NCI-H510A treated with DMSO at 0.1 percent for 48 hours (cell line): Measurements from ENCODE around the gene NTRK2.

Experiments
- DNase-seq: peaks from one replicate; lab custom pipeline; 2025; lab: John Stamatoyannopoulos, UW

The NTRK2 gene

GRCh38 chr9:84939774-84940173 lies 270.2 kb downstream of the NTRK2 start:
- no peak for DNase-seq

- DNase-seq, result no peak
Observed at GRCh38 chr9:84940294-84940693, 270.8 kb downstream of the NTRK2 start.

GRCh38 chr9:84941792-84942191 lies 272.3 kb downstream of the NTRK2 start:
- no peak for DNase-seq

- no peak for DNase-seq
Observed at GRCh38 chr9:84943482-84944050, 274.0 kb downstream of the NTRK2 start.

- no peak for DNase-seq
Observed at GRCh38 chr9:84945878-84946538, 276.5 kb downstream of the NTRK2 start.

- DNase-seq, result no peak
Observed at GRCh38 chr9:84947412-84947972, 278.0 kb downstream of the NTRK2 start.

GRCh38 chr9:84949258-84949657 lies 279.7 kb downstream of the NTRK2 start:
- DNase-seq, result no peak

GRCh38 chr9:84949971-84950370 lies 280.4 kb downstream of the NTRK2 start:
- DNase-seq, result no peak

- DNase-seq, result no peak
Observed at GRCh38 chr9:84950879-84951811, 281.6 kb downstream of the NTRK2 start.

- DNase-seq, result no peak
Observed at GRCh38 chr9:84953252-84953773, 283.8 kb downstream of the NTRK2 start.

GRCh38 chr9:84953797-84954705 lies 284.5 kb downstream of the NTRK2 start:
- peak; percentile 66 for DNase-seq

- DNase-seq, result no peak
Observed at GRCh38 chr9:84955155-84955554, 285.6 kb downstream of the NTRK2 start.

GRCh38 chr9:84955971-84956370 lies 286.4 kb downstream of the NTRK2 start:
- DNase-seq, result no peak

- DNase-seq, result no peak
Observed at GRCh38 chr9:84959339-84959738, 289.8 kb downstream of the NTRK2 start.

- DNase-seq, result no peak
Observed at GRCh38 chr9:84966876-84967830, 297.6 kb downstream of the NTRK2 start.

- no peak for DNase-seq
Observed at GRCh38 chr9:84969084-84969483, 299.6 kb downstream of the NTRK2 start.

- DNase-seq, result no peak
Observed at GRCh38 chr9:84969736-84970135, 300.2 kb downstream of the NTRK2 start.

GRCh38 chr9:84970432-84970831 lies 300.9 kb downstream of the NTRK2 start:
- DNase-seq, result no peak

GRCh38 chr9:84971571-84971970 lies 302.0 kb downstream of the NTRK2 start:
- no peak for DNase-seq

GRCh38 chr9:84974258-84974657 lies 304.7 kb downstream of the NTRK2 start:
- no peak for DNase-seq
